Measurements from ENCODE around the gene CCNI.

DNA sequence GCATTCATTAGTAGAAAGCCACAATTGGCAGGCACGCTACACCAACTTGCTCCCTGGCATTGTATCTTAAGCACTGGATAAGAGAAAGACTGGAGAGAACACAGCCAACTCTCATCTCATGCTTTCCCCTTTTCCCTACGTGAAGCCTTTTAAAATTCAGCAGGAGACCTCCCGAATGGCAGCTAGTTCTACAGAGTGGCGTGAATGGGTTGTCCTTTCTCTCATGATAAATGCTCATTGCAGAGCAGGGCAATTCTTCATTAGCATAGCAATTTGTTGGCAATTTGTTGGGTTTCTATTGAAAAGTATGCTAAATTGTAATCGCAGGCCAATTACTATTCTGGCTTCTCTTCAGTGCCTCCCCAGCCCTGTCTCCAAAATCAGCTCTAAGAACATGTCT, 78.3 kb downstream of the CCNI start:
- TF ChIP-seq POLR2A (IDR thresholded peaks at IDR 0.05): no peak
- TF ChIP-seq, protein P1, sequence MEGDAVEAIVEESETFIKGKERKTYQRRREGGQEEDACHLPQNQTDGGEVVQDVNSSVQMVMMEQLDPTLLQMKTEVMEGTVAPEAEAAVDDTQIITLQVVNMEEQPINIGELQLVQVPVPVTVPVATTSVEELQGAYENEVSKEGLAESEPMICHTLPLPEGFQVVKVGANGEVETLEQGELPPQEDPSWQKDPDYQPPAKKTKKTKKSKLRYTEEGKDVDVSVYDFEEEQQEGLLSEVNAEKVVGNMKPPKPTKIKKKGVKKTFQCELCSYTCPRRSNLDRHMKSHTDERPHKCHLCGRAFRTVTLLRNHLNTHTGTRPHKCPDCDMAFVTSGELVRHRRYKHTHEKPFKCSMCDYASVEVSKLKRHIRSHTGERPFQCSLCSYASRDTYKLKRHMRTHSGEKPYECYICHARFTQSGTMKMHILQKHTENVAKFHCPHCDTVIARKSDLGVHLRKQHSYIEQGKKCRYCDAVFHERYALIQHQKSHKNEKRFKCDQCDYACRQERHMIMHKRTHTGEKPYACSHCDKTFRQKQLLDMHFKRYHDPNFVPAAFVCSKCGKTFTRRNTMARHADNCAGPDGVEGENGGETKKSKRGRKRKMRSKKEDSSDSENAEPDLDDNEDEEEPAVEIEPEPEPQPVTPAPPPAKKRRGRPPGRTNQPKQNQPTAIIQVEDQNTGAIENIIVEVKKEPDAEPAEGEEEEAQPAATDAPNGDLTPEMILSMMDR (IDR thresholded peaks at IDR 0.05): no peak

Data from testis (tissue), 2 donors.